ENCODE results near the gene OGFOD3.
"Not testable (repeated sequence)": the region's sequence is repeated elsewhere in the genome, so short reads cannot be mapped to it uniquely, and the experiment has no call there.

OGFOD3 gene

GRCh38 chr17:82424001-82424862 is 5.8 kb upstream of the OGFOD3 start:
- H3K4me3 ChIP-seq (ENCODE audit: low read depth, low read length): no peak overlapping the region
- H3K4me1 ChIP-seq (ENCODE audit: control insufficient read depth, insufficient read depth, low read length): no peaks in the 10 kb centered on the region
- H3K36me3 ChIP-seq (ENCODE audit: control insufficient read depth, insufficient read depth, low read length): peaks cover 3% of the 10 kb centered on the region
- no peak overlapping the region for H3K9ac ChIP-seq (ENCODE audit: low read depth, low read length)
- H3K27me3 ChIP-seq (ENCODE audit: control insufficient read depth, insufficient read depth, low read length): no peaks in the 10 kb centered on the region
- no peaks in the 10 kb centered on the region for H3K9me3 ChIP-seq (ENCODE audit: control insufficient read depth, insufficient read depth, low read length)

DNA sequence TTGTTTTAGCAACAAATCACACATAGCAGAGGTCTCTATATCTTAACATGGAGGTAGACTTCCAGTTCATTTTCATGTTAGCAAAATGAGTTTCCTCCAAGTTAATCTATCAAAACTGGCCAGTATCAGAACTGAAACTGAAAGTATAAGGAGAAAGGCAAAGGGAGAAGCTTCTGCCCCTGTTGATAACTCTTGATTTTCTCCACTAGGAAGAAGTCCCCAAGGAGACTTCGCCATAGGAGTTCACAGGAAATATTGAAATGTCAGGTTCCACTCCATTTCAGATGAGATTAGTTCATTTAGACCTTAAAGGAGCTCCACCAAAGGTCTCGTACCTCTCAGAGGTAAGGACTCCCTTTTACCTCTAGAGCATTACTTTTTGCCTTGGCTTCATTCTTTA is 1.2 kb upstream of the OGFOD3 start:
- peaks cover 3% of the 10 kb centered on the region for H3K36me3 ChIP-seq (ENCODE audit: control insufficient read depth, insufficient read depth, low read length)
- H3K9ac ChIP-seq (ENCODE audit: low read depth, low read length): no peak overlapping the region
- no peaks in the 10 kb centered on the region for H3K9me3 ChIP-seq (ENCODE audit: control insufficient read depth, insufficient read depth, low read length)
- H3K27me3 ChIP-seq (ENCODE audit: control insufficient read depth, insufficient read depth, low read length): no peaks in the 10 kb centered on the region
- no peaks in the 10 kb centered on the region for H3K4me1 ChIP-seq (ENCODE audit: control insufficient read depth, insufficient read depth, low read length)
- no peak overlapping the region for H3K4me3 ChIP-seq (ENCODE audit: low read depth, low read length)

- H3K9me3 ChIP-seq (ENCODE audit: control insufficient read depth, insufficient read depth, low read length): no peaks in the 10 kb centered on the region
These were observed 1.6 kb downstream of the OGFOD3 start for GRCh38 chr17:82416771-82417170.

DNA sequence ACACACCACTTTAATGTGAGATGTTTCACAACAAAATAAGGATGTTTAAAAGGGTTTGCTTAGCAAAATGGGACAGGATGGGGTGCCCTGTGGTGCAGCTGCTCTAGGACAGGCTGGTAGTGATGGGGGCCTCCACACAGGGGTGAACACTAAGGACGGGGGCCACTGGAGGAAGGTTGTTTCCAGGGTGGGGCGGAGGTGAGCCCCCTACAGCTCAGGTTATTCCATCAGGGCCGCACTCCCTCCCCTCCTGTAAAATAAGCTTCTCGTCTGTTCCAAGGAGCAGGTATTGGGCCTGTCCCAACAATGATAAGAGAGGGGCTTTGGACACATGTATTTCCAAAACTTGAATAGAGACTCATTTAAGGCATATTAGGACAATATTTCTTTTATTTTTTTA is 2.1 kb downstream of the OGFOD3 start:
- no peaks in the 10 kb centered on the region for H3K9me3 ChIP-seq (ENCODE audit: control insufficient read depth, insufficient read depth, low read length)
- no peak overlapping the region for H3K4me3 ChIP-seq (ENCODE audit: low read depth, low read length)
- peaks cover 3% of the 10 kb centered on the region for H3K36me3 ChIP-seq (ENCODE audit: control insufficient read depth, insufficient read depth, low read length)
- no peaks in the 10 kb centered on the region for H3K27me3 ChIP-seq (ENCODE audit: control insufficient read depth, insufficient read depth, low read length)
- H3K9ac ChIP-seq (ENCODE audit: low read depth, low read length): no peak overlapping the region
- H3K4me1 ChIP-seq (ENCODE audit: control insufficient read depth, insufficient read depth, low read length): no peaks in the 10 kb centered on the region

More at GRCh38 chr17:82416771-82417170, 1.6 kb downstream of the OGFOD3 start:
- no peak overlapping the region for H3K9ac ChIP-seq (ENCODE audit: low read depth, low read length)
- H3K4me1 ChIP-seq (ENCODE audit: control insufficient read depth, insufficient read depth, low read length): no peaks in the 10 kb centered on the region
- peaks cover 3% of the 10 kb centered on the region for H3K36me3 ChIP-seq (ENCODE audit: control insufficient read depth, insufficient read depth, low read length)
- H3K27me3 ChIP-seq (ENCODE audit: control insufficient read depth, insufficient read depth, low read length): no peaks in the 10 kb centered on the region
- H3K4me3 ChIP-seq (ENCODE audit: low read depth, low read length): no peak overlapping the region

DNA sequence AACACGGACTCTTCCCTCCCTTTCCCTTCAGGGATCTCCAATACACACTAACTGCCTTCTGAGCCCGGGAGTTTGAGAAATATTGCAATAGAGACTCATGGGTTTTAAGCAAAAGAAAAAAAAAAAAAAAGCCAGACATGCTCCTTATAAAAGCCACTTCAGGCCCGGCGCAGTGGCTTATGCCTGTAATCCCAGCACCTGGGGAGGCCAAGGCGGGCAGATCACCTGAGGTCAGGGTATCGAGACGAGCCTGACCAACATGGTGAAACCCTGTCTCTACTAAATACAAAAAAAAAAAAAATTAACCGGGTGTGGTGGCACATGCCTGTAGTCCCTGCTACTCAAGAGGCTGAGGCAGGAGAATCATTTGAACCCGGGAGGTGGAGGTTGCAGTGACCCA is 2.6 kb downstream of the OGFOD3 start:
- Histone ChIP-seq H3K9me3 (ENCODE audit: control insufficient read depth, insufficient read depth, low read length) (no peaks in the 10 kb centered on the region), H3K4me3 (ENCODE audit: low read depth, low read length) (no peak overlapping the region), H3K4me1 (ENCODE audit: control insufficient read depth, insufficient read depth, low read length) (no peaks in the 10 kb centered on the region), H3K9ac (ENCODE audit: low read depth, low read length) (no peak overlapping the region), H3K36me3 (ENCODE audit: control insufficient read depth, insufficient read depth, low read length) (no peaks in the 10 kb centered on the region), H3K27me3 (ENCODE audit: control insufficient read depth, insufficient read depth, low read length) (no peaks in the 10 kb centered on the region)

DNA sequence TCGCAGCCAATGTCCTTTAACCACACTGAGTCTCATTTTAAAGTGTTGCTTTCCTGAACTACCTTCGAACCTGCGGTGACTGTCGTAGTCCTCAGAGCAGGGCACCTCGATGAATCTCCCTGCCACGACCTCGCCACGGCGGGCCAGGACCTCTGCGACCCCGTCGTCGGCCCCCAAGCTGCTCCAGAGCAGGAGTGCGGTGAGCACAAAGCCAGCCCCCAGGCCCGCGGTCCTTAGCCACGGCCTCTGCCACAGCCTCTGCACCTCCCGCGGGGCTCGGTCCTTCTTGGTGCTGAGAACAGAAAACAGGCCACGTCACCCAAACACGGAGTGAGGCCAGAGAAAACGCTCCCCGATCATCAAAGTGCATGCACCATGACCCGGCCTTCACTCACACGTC is 3.0 kb downstream of the OGFOD3 start:
- Histone ChIP-seq H3K9ac (ENCODE audit: low read depth, low read length) (no peak overlapping the region), H3K4me3 (ENCODE audit: low read depth, low read length) (no peak overlapping the region), H3K9me3 (ENCODE audit: control insufficient read depth, insufficient read depth, low read length) (no peaks in the 10 kb centered on the region), H3K36me3 (ENCODE audit: control insufficient read depth, insufficient read depth, low read length) (no peaks in the 10 kb centered on the region), H3K27me3 (ENCODE audit: control insufficient read depth, insufficient read depth, low read length) (no peaks in the 10 kb centered on the region), H3K4me1 (ENCODE audit: control insufficient read depth, insufficient read depth, low read length) (no peaks in the 10 kb centered on the region)

DNA sequence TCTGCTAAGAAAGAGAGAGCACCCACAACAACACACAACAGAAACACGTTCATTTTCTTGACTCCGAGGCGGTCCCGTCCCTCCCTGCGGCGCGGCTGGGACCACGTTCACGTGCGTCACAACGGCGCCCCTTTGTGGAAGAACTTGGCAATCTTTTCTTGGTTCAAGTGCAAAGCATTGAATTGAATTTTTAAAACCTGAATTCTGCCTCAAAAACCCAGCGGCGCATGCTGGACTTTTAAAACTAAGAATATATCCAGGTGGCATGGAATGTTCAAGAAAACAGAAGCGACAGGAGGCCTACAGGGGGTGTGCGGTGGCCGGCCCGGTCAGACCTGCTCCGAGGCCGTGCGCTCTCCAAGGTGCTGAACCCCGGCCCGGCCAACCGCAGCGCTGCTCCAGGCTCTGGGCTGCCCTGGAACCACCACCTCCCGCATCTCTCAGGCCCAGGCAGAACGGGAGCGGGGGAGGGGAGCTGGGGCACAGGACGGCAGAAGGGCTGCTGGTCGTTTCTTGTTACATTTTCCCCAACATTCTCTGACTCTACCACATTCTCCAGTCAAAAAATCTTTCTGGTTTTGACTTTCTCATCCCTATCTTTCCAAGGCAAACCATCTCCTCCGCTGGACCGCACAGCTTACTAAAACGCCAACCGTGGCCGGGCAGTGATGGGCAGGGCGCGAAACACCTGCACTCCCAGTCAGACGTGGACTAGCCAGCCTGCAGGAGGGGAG is 3.7 kb downstream of the OGFOD3 start:
- Histone ChIP-seq H3K9me3 (ENCODE audit: control insufficient read depth, insufficient read depth, low read length) (no peaks in the 10 kb centered on the region), H3K4me3 (ENCODE audit: low read depth, low read length) (no peak overlapping the region), H3K27me3 (ENCODE audit: control insufficient read depth, insufficient read depth, low read length) (no peaks in the 10 kb centered on the region), H3K36me3 (ENCODE audit: control insufficient read depth, insufficient read depth, low read length) (no peaks in the 10 kb centered on the region), H3K4me1 (ENCODE audit: control insufficient read depth, insufficient read depth, low read length) (no peaks in the 10 kb centered on the region), H3K9ac (ENCODE audit: low read depth, low read length) (no peak overlapping the region)

- H3K4me1 ChIP-seq (ENCODE audit: control insufficient read depth, insufficient read depth, low read length): no peaks in the 10 kb centered on the region
- no peaks in the 10 kb centered on the region for H3K36me3 ChIP-seq (ENCODE audit: control insufficient read depth, insufficient read depth, low read length)
- no peaks in the 10 kb centered on the region for H3K27me3 ChIP-seq (ENCODE audit: control insufficient read depth, insufficient read depth, low read length)
- H3K4me3 ChIP-seq (ENCODE audit: low read depth, low read length): no peak overlapping the region
- H3K9me3 ChIP-seq (ENCODE audit: control insufficient read depth, insufficient read depth, low read length): no peaks in the 10 kb centered on the region
- H3K9ac ChIP-seq (ENCODE audit: low read depth, low read length): no peak overlapping the region
These were observed 5.6 kb downstream of the OGFOD3 start for GRCh38 chr17:82412535-82413520.

DNA sequence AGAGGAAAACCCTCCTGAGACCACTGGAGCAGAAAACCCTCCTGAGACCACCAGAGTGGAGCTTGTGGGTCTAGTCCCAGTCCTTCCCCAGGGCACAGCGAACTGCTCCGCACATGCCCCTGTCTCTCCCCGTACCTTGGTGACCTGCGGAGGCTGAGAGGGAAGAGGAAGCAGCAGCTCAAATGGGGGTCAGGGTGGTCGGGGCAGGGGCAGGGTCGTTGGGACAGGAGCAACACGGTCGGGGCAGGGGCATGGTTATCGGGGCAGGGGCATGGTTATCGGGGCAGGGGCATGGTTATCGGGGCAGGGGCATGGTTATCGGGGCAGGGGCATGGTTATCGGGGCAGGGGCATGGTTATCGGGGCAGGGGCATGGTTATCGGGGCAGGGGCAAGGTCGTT is 6.3 kb downstream of the OGFOD3 start:
- H3K36me3 ChIP-seq (ENCODE audit: control insufficient read depth, insufficient read depth, low read length); H3K27me3 ChIP-seq (ENCODE audit: control insufficient read depth, insufficient read depth, low read length); H3K9me3 ChIP-seq (ENCODE audit: control insufficient read depth, insufficient read depth, low read length); H3K4me1 ChIP-seq (ENCODE audit: control insufficient read depth, insufficient read depth, low read length); H3K4me3 ChIP-seq (ENCODE audit: low read depth, low read length); H3K9ac ChIP-seq (ENCODE audit: low read depth, low read length): not testable (repeated sequence)

- no peaks in the 10 kb centered on the region for H3K36me3 ChIP-seq (ENCODE audit: control insufficient read depth, insufficient read depth, low read length)
- no peak overlapping the region for H3K4me3 ChIP-seq (ENCODE audit: low read depth, low read length)
- H3K4me1 ChIP-seq (ENCODE audit: control insufficient read depth, insufficient read depth, low read length): no peaks in the 10 kb centered on the region
- no peaks in the 10 kb centered on the region for H3K27me3 ChIP-seq (ENCODE audit: control insufficient read depth, insufficient read depth, low read length)
- no peak overlapping the region for H3K9ac ChIP-seq (ENCODE audit: low read depth, low read length)
- H3K9me3 ChIP-seq (ENCODE audit: control insufficient read depth, insufficient read depth, low read length): no peaks in the 10 kb centered on the region
These were observed 6.9 kb downstream of the OGFOD3 start for GRCh38 chr17:82411396-82412053.
